ENCODE measurements around the gene FCGBP.
"Not testable (repeated sequence)": the region's sequence is repeated elsewhere in the genome, so short reads cannot be mapped to it uniquely, and the experiment has no call there.

DNA sequence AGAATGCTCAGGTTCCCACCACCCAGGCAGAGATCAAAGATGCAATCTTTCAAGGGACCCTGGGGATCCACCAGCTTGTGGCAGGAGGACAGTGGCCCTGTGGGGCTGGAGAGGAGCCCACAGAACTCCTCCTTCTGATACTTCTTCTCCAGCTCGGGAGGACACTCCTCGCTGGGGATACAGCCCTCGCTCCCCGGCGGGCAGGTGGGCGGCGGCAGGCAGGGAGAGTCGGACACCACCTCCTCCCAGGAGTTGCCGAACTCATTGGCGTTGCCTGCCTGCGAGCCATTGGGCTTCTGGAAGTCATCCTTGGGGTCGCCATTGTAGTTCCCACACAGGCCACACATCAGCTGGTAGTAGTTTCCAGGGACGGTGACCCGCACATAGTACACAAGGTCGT lies 32.1 kb downstream of the FCGBP start:
- not testable (repeated sequence) for TF ChIP-seq POLR2A (IDR thresholded peaks at IDR 0.05; ENCODE audit: low read length); GATA1 (IDR thresholded peaks at IDR 0.05; ENCODE audit: low read depth, low read length)
